Adipocyte (in vitro differentiated cells): ENCODE results near the gene PDGFB.

Experiments
- DNase-seq: peaks from one replicate; pipeline ENCODE4 v3.0.0-alpha.2; 2015; ENCODE audit warnings: low read depth
- H3K27me3 ChIP-seq: replicated peaks from 2 replicates; pipeline ENCODE4 v1.7.0; 2013; ENCODE audit warnings: mild to moderate bottlenecking, low read length, moderate library complexity; ENCODE audit not compliant: control insufficient read depth, insufficient read depth
- H3K36me3 ChIP-seq: 2 replicates; pipeline ENCODE4 v1.7.0; 2013; ENCODE audit warnings: low read length, mild to moderate bottlenecking, moderate library complexity; ENCODE audit not compliant: control insufficient read depth, insufficient read depth, severe bottlenecking
- H3K4me1 ChIP-seq: 2 replicates; pipeline ENCODE4 v1.7.0; 2013; ENCODE audit warnings: mild to moderate bottlenecking, low read length, moderate library complexity; ENCODE audit not compliant: control insufficient read depth, insufficient read depth
- H3K4me3 ChIP-seq: 2 replicates; pipeline ENCODE4 v1.7.0; 2013; ENCODE audit warnings: mild to moderate bottlenecking, low read length, moderate library complexity
- H3K9ac ChIP-seq: 2 replicates; pipeline ENCODE4 v1.7.0; 2013; ENCODE audit warnings: mild to moderate bottlenecking, low read length, moderate library complexity
- H3K9me3 ChIP-seq: 2 replicates; pipeline ENCODE4 v1.7.0; 2013; ENCODE audit warnings: mild to moderate bottlenecking, low read length, moderate library complexity; ENCODE audit not compliant: control insufficient read depth

Gene PDGFB

GRCh38 chr22:39251762-39252460 lies 7.1 kb upstream of the PDGFB start:
- no peak overlapping the region for H3K4me3 ChIP-seq
- H3K9ac ChIP-seq: no peak overlapping the region
- H3K36me3 ChIP-seq: no peaks in the 10 kb centered on the region
- peaks cover 23% of the 10 kb centered on the region for H3K27me3 ChIP-seq
- peaks cover 26% of the 10 kb centered on the region for H3K4me1 ChIP-seq
- no peak for DNase-seq
- H3K9me3 ChIP-seq: no peaks in the 10 kb centered on the region

GRCh38 chr22:39250838-39251237 lies 6.1 kb upstream of the PDGFB start:
- H3K36me3 ChIP-seq: no peaks in the 10 kb centered on the region
- H3K9me3 ChIP-seq: no peaks in the 10 kb centered on the region
- H3K9ac ChIP-seq: no peak overlapping the region
- DNase-seq: no peak
- H3K4me1 ChIP-seq: peaks cover 26% of the 10 kb centered on the region
- no peak overlapping the region for H3K4me3 ChIP-seq
- peaks cover 33% of the 10 kb centered on the region for H3K27me3 ChIP-seq

GRCh38 chr22:39250131-39250530 lies 5.3 kb upstream of the PDGFB start:
- Histone ChIP-seq H3K9me3 (no peaks in the 10 kb centered on the region), H3K27me3 (peaks cover 40% of the 10 kb centered on the region), H3K36me3 (no peaks in the 10 kb centered on the region), H3K9ac (no peak overlapping the region), H3K4me3 (no peak overlapping the region), H3K4me1 (peaks cover 22% of the 10 kb centered on the region)
- no peak for DNase-seq

GRCh38 chr22:39249086-39249704 lies 4.4 kb upstream of the PDGFB start:
- no peaks in the 10 kb centered on the region for H3K9me3 ChIP-seq
- H3K27me3 ChIP-seq: peaks cover 42% of the 10 kb centered on the region
- H3K4me3 ChIP-seq: no peak overlapping the region
- H3K9ac ChIP-seq: no peak overlapping the region
- DNase-seq: no peak
- no peaks in the 10 kb centered on the region for H3K36me3 ChIP-seq
- peaks cover 13% of the 10 kb centered on the region for H3K4me1 ChIP-seq

GRCh38 chr22:39248254-39248653 lies 3.5 kb upstream of the PDGFB start:
- H3K4me1 ChIP-seq: peaks cover 5% of the 10 kb centered on the region
- DNase-seq: no peak
- H3K9me3 ChIP-seq: no peaks in the 10 kb centered on the region
- H3K27me3 ChIP-seq: peaks cover 47% of the 10 kb centered on the region
- H3K36me3 ChIP-seq: no peaks in the 10 kb centered on the region
- no peak overlapping the region for H3K4me3 ChIP-seq
- no peak overlapping the region for H3K9ac ChIP-seq

GRCh38 chr22:39247361-39247760 lies 2.6 kb upstream of the PDGFB start:
- H3K36me3 ChIP-seq: no peaks in the 10 kb centered on the region
- H3K9me3 ChIP-seq: no peaks in the 10 kb centered on the region
- peaks cover 54% of the 10 kb centered on the region for H3K27me3 ChIP-seq
- no peaks in the 10 kb centered on the region for H3K4me1 ChIP-seq
- no peak overlapping the region for H3K9ac ChIP-seq
- DNase-seq: no peak
- no peak overlapping the region for H3K4me3 ChIP-seq

- Histone ChIP-seq H3K9ac (no peak overlapping the region), H3K9me3 (no peaks in the 10 kb centered on the region), H3K27me3 (peaks cover 53% of the 10 kb centered on the region), H3K4me3 (no peak overlapping the region), H3K4me1 (no peaks in the 10 kb centered on the region), H3K36me3 (no peaks in the 10 kb centered on the region)
- no peak for DNase-seq
Observed at GRCh38 chr22:39246690-39247332, 2.0 kb upstream of the PDGFB start.

- Histone ChIP-seq H3K9me3 (no peaks in the 10 kb centered on the region), H3K4me1 (no peaks in the 10 kb centered on the region), H3K36me3 (no peaks in the 10 kb centered on the region), H3K4me3 (no peak overlapping the region), H3K9ac (no peak overlapping the region), H3K27me3 (peaks cover 51% of the 10 kb centered on the region)
- DNase-seq: no peak
Observed at GRCh38 chr22:39246217-39246616, 1.4 kb upstream of the PDGFB start.

GRCh38 chr22:39245130-39246039 lies 603 bp upstream of the PDGFB start:
- H3K36me3 ChIP-seq: no peaks in the 10 kb centered on the region
- no peaks in the 10 kb centered on the region for H3K4me1 ChIP-seq
- DNase-seq: no peak
- H3K27me3 ChIP-seq: peaks cover 49% of the 10 kb centered on the region
- no peak overlapping the region for H3K9ac ChIP-seq
- no peak overlapping the region for H3K4me3 ChIP-seq
- H3K9me3 ChIP-seq: no peaks in the 10 kb centered on the region

GRCh38 chr22:39244136-39244495 lies 666 bp downstream of the PDGFB start:
- Histone ChIP-seq H3K4me1 (no peaks in the 10 kb centered on the region), H3K4me3 (no peak overlapping the region), H3K9ac (no peak overlapping the region), H3K36me3 (no peaks in the 10 kb centered on the region), H3K27me3 (peaks cover 43% of the 10 kb centered on the region), H3K9me3 (no peaks in the 10 kb centered on the region)
- DNase-seq: no peak
